GM10266 (cell line): Measurements from ENCODE around the gene TNKS1BP1.

ENCODE experiments used
- DNase-seq: peaks from one replicate; pipeline ENCODE4 v3.0.0; 2012; ENCODE audit errors: extremely low spot score
- CTCF ChIP-seq: IDR thresholded peaks from 2 replicates; pipeline ENCODE4 v1.5.1; 2012; ENCODE audit warnings: mild to moderate bottlenecking, low read depth; ENCODE audit not compliant: control insufficient read depth, insufficient read depth; ENCODE audit errors: missing control alignments

The TNKS1BP1 gene

GRCh38 chr11:57305523-57305922 lies 19.2 kb downstream of the TNKS1BP1 start:
- no peak for TF ChIP-seq CTCF
- DNase-seq: no peak

DNA sequence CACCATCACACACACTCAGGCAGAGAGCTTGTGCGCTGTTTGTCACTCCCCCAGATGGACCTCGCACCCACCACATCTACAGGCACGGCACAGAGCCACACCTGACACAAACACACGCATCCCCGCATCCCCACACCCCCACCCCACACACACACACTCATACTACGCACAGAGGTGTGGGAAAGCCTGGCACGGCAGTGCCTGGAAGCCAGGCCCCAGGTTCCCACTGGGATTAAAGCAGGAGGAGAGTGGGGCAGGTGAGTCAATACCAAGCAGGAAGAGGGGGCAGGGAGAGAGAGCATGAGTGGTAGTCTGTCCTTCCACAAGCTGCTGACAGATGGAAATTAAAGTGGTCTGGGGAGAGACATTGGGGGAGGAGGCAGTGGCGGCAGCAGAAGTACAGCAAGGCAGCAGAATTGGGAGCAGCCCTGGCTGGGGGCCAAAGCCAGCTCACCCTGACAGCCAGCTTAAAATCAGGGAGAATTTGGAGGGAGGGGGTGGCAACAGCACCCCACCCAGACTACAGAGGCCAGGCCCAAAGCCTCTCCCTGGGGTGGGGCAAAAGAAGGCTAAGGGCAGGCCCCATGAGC lies 20.7 kb downstream of the TNKS1BP1 start:
- TF ChIP-seq CTCF: no peak
- no peak for DNase-seq

- TF ChIP-seq CTCF: no peak
- no peak for DNase-seq
Observed at GRCh38 chr11:57303280-57303989, 21.3 kb downstream of the TNKS1BP1 start.

- no peak for TF ChIP-seq CTCF
- DNase-seq: no peak
Observed at GRCh38 chr11:57302489-57302888, 22.3 kb downstream of the TNKS1BP1 start.

DNA sequence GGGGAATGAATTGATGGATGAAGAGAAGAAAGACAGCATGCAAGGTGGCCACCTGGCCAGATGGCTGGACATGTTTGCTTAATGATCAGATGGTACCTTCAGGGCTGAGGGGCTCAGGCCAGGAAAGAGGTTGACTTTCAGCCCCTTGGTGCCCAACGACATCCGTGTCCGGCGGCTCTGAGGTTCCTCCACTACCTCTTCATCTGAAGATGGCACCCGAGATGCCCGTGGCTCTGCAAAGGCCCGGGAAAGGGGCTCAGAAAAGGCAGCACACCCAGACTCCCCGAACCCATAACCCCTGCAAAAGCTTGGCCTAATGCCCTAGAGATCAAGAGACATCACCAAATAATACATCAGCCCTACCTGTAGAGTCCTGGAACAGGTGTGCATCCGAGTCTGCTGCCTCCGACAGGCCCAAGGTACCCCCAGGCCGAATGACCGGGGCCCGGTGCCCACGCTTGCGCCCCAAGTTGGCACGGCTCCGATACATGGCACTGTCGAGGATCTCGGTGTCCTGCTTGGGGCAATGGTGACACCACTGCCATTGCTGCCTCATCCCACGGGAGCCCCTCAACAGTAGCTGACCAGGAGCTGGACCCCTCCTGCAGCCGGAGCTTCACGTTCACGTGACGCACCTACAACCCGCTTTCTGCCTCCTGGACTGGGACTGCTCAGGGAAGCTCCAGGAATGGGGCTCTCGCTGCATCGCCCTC lies 22.9 kb downstream of the TNKS1BP1 start:
- no peak for TF ChIP-seq CTCF

DNA sequence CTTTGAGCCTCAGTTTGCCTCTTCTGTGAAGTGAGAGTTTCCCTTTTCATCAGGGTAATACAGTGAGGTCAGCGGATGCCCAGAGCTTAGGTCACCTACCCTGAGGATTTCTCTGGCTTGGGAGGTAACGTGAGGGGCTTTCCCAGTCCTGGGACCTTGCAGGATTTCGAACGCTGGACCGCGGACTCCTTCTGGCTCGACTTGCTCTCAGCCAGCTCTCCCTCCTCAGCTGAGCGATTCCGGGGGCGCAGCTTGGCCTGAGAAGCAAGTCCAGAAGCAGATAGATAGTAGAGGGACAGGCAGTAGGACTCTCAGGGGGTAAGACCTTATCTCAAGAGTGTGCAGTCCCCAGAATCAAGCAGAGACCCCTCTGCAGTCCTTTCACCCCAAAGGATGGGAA lies 24.0 kb downstream of the TNKS1BP1 start:
- no peak for TF ChIP-seq CTCF
- no peak for DNase-seq

More for the DNA sequence above, 22.9 kb downstream of the TNKS1BP1 start:
- peak; percentile 8 for DNase-seq
